ENCODE data around the gene FOXP2. TPM values are rescaled to one million over a fixed set of nuclear protein-coding genes. Genes with fewer than 3 reads are reported as not detected.

The FOXP2 gene
- total RNA-seq, 2 donors from 2014 or later = 13.3 to 14.9 TPM

DNA sequence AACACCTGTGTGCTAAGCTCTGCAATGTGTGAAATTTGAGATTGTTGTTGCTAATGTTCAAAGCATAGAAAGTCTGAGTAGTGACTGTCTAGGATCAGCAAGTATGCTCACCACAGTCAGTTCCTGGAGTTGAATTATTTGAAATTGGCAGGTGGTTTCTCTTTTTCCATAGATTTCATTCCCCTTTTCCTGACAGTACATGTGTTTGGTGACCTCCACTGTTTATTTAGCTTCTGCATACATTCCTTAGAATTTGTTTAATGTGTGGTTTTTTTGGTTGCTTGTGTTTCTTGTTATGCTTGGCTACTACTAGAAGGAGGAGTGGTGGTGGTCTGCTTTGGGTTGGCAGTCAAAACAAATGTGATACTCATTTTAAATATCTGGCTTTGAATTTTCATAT lies 52.3 kb downstream of the FOXP2 start:
- no peaks in the 10 kb centered on the region for H3K4me1 Mint-ChIP-seq
- Histone ChIP-seq H3K4me3 (ENCODE audit: low read length) (no peak overlapping the region), H3K27me3 (ENCODE audit: control insufficient read depth, insufficient read depth, low read length, poor library complexity, severe bottlenecking) (no peaks in the 10 kb centered on the region), H3K4me1 (ENCODE audit: control insufficient read depth, insufficient read depth, low read length) (no peaks in the 10 kb centered on the region), H3K36me3 (ENCODE audit: control insufficient read depth, insufficient read depth, low read length) (no peaks in the 10 kb centered on the region), H3K9me3 (ENCODE audit: control insufficient read depth, low read length) (no peaks in the 10 kb centered on the region), H3K9ac (ENCODE audit: extremely low read depth, low read length, poor library complexity, severe bottlenecking) (no peak overlapping the region), H3K27ac (ENCODE audit: low read depth, low read length) (no peak overlapping the region)
- TF ChIP-seq, protein P1, sequence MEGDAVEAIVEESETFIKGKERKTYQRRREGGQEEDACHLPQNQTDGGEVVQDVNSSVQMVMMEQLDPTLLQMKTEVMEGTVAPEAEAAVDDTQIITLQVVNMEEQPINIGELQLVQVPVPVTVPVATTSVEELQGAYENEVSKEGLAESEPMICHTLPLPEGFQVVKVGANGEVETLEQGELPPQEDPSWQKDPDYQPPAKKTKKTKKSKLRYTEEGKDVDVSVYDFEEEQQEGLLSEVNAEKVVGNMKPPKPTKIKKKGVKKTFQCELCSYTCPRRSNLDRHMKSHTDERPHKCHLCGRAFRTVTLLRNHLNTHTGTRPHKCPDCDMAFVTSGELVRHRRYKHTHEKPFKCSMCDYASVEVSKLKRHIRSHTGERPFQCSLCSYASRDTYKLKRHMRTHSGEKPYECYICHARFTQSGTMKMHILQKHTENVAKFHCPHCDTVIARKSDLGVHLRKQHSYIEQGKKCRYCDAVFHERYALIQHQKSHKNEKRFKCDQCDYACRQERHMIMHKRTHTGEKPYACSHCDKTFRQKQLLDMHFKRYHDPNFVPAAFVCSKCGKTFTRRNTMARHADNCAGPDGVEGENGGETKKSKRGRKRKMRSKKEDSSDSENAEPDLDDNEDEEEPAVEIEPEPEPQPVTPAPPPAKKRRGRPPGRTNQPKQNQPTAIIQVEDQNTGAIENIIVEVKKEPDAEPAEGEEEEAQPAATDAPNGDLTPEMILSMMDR (conservative IDR thresholded peaks at IDR 0.05) = no peak
- no peaks in the 10 kb centered on the region for H3K36me3 Mint-ChIP-seq (ENCODE audit: low read depth)
- no peak overlapping the region for H3K27ac Mint-ChIP-seq
- DNase-seq = no peak
- no peak overlapping the region for H3K4me3 Mint-ChIP-seq
- H3K9me3 Mint-ChIP-seq = no peaks in the 10 kb centered on the region
- no peaks in the 10 kb centered on the region for H3K27me3 Mint-ChIP-seq (ENCODE audit: insufficient read depth)

DNA sequence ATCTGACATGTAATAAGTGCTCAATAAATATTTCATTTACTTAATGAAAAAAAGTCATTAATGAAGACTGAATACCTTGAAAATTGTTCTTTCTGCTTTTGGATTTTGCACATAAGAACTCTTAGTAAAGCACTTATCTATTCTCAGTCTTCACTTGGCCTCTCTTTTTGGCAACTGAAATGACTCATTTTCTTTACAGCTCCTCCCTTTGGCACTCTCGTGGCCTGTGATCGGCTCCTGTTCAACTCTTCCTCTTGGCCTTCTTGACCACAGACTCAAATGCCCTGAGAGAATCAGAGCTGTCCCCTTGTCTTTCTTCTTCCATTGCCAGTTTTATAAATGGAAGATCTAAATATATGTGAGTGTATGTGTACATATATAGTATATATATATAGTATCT lies 54.2 kb downstream of the FOXP2 start:
- no peaks in the 10 kb centered on the region for H3K36me3 Mint-ChIP-seq (ENCODE audit: low read depth)

DNA sequence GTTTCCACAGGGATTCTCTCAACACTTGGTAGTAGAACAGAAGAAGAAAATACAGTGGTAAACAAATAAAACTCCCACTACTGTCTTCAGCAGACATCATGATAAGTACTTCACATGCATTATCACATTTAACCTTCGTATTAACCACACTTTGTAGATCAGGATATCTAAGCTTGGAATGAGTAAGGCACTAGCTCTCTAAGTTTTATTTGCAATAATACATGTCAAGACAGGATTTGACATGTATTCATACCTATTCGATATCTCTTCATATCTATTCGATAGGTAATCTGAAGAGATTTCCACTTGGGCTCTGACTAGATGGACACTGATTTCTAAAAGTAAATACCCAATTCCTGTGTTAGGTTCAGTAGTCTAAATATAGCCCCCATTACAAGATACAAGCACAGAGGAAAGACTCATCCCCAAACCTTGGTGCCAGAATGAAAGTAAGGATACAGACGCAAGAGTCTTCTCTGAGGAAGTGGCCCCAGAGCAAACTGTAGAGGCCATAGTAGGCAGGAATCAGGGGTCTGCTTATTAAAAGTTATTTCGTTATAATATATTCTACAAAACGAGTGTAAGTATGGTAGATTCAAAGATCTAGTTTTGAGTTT lies 58.4 kb downstream of the FOXP2 start:
- H3K4me3 ChIP-seq (ENCODE audit: low read length) = no peak overlapping the region
- H3K27ac ChIP-seq (ENCODE audit: low read depth, low read length) = no peak overlapping the region
- Mint-ChIP-seq H3K27ac (no peak overlapping the region), H3K9me3 (peaks cover 3% of the 10 kb centered on the region), H3K4me1 (no peaks in the 10 kb centered on the region), H3K27me3 (ENCODE audit: insufficient read depth) (no peaks in the 10 kb centered on the region), H3K4me3 (no peak overlapping the region), H3K36me3 (ENCODE audit: low read depth) (no peaks in the 10 kb centered on the region)
- WGBS, 2 experiments (ENCODE audit: insufficient coverage in 1 of 2, insufficient read length in 1 of 2) = 92 to 93% methylated on average over 3 to 5 of the region's 6 CpGs
- no peak overlapping the region for H3K9ac ChIP-seq (ENCODE audit: extremely low read depth, low read length, poor library complexity, severe bottlenecking)
- no peaks in the 10 kb centered on the region for H3K4me1 ChIP-seq (ENCODE audit: control insufficient read depth, insufficient read depth, low read length)
- no peaks in the 10 kb centered on the region for H3K9me3 ChIP-seq (ENCODE audit: control insufficient read depth, low read length)
- H3K36me3 ChIP-seq (ENCODE audit: control insufficient read depth, insufficient read depth, low read length) = no peaks in the 10 kb centered on the region
- TF ChIP-seq, protein P1 (conservative IDR thresholded peaks at IDR 0.05) = no peak
- DNase-seq = no peak
- H3K27me3 ChIP-seq (ENCODE audit: control insufficient read depth, insufficient read depth, low read length, poor library complexity, severe bottlenecking) = no peaks in the 10 kb centered on the region

More for the DNA sequence above, 54.2 kb downstream of the FOXP2 start:
- Mint-ChIP-seq H3K4me1 (no peaks in the 10 kb centered on the region), H3K27me3 (ENCODE audit: insufficient read depth) (no peaks in the 10 kb centered on the region), H3K27ac (no peak overlapping the region), H3K4me3 (no peak overlapping the region), H3K9me3 (no peaks in the 10 kb centered on the region)
- DNase-seq = no peak
- Histone ChIP-seq H3K4me1 (ENCODE audit: control insufficient read depth, insufficient read depth, low read length) (no peaks in the 10 kb centered on the region), H3K4me3 (ENCODE audit: low read length) (no peak overlapping the region), H3K36me3 (ENCODE audit: control insufficient read depth, insufficient read depth, low read length) (no peaks in the 10 kb centered on the region), H3K27ac (ENCODE audit: low read depth, low read length) (no peak overlapping the region), H3K9ac (ENCODE audit: extremely low read depth, low read length, poor library complexity, severe bottlenecking) (no peak overlapping the region), H3K27me3 (ENCODE audit: control insufficient read depth, insufficient read depth, low read length, poor library complexity, severe bottlenecking) (no peaks in the 10 kb centered on the region), H3K9me3 (ENCODE audit: control insufficient read depth, low read length) (no peaks in the 10 kb centered on the region)
- 80 to 84% methylated on average over 1 to 2 of the region's 2 CpGs for WGBS, 2 experiments (ENCODE audit: insufficient coverage in 1 of 2, insufficient read length in 1 of 2)
- TF ChIP-seq, protein P1 (conservative IDR thresholded peaks at IDR 0.05) = no peak

Measured in endodermal cell (in vitro differentiated cells).